Measurements from ENCODE around the gene SFRP4.

The SFRP4 gene

GRCh38 chr7:37952240-37952639 lies 35.6 kb upstream of the SFRP4 start:
- H3F3A ChIP-seq (ENCODE audit: control insufficient read depth, insufficient read depth), result no peaks in the 10 kb centered on the region
- no peaks in the 10 kb centered on the region for H3K9me2 ChIP-seq (replicated peaks; ENCODE audit: control insufficient read depth, low read length)
- H3K9me3 ChIP-seq (ENCODE audit: control insufficient read depth, insufficient read depth, low read length), result no peaks in the 10 kb centered on the region
- no peak for TF ChIP-seq EZH2phosphoT487 (IDR thresholded peaks at IDR 0.05; ENCODE audit: borderline replicate concordance, low read length)
- no peak for TF ChIP-seq CTCF (IDR thresholded peaks at IDR 0.05; ENCODE audit: low read depth, low read length, poor library complexity, severe bottlenecking)
- H3K4me2 ChIP-seq (ENCODE audit: low read length), result no peak overlapping the region
- H3K4me1 ChIP-seq (ENCODE audit: control insufficient read depth, low read length), result no peaks in the 10 kb centered on the region
- H3K36me3 ChIP-seq (ENCODE audit: control insufficient read depth, low read length), result no peaks in the 10 kb centered on the region
- H3K27me3 ChIP-seq (ENCODE audit: control insufficient read depth, low read length), result no peaks in the 10 kb centered on the region
- H3K79me2 ChIP-seq (ENCODE audit: control insufficient read depth, low read length), result no peaks in the 10 kb centered on the region
- no peaks in the 10 kb centered on the region for H4K20me1 ChIP-seq (ENCODE audit: control insufficient read depth, insufficient read depth, low read depth, low read length)
- H3K27ac ChIP-seq (ENCODE audit: low read depth, low read length), result no peak overlapping the region
- no peak overlapping the region for H3K4me3 ChIP-seq (ENCODE audit: low read length)

GRCh38 chr7:37947941-37948210 lies 31.3 kb upstream of the SFRP4 start:
- Histone ChIP-seq H3K4me1 (ENCODE audit: control insufficient read depth, low read length) (no peaks in the 10 kb centered on the region), H3K4me3 (ENCODE audit: low read length) (no peak overlapping the region), H3K36me3 (ENCODE audit: control insufficient read depth, low read length) (no peaks in the 10 kb centered on the region), H3K4me2 (ENCODE audit: low read length) (no peak overlapping the region), H3K9me3 (ENCODE audit: control insufficient read depth, insufficient read depth, low read length) (no peaks in the 10 kb centered on the region), H3K27ac (ENCODE audit: low read depth, low read length) (no peak overlapping the region), H3K79me2 (ENCODE audit: control insufficient read depth, low read length) (no peaks in the 10 kb centered on the region), H4K20me1 (ENCODE audit: control insufficient read depth, insufficient read depth, low read depth, low read length) (no peaks in the 10 kb centered on the region), H3K27me3 (ENCODE audit: control insufficient read depth, low read length) (no peaks in the 10 kb centered on the region), H3K9me2 (replicated peaks; ENCODE audit: control insufficient read depth, low read length) (no peaks in the 10 kb centered on the region), H3F3A (ENCODE audit: control insufficient read depth, insufficient read depth) (no peaks in the 10 kb centered on the region)
- TF ChIP-seq CTCF (IDR thresholded peaks at IDR 0.05; ENCODE audit: low read depth, low read length, poor library complexity, severe bottlenecking) (no peak), EZH2phosphoT487 (IDR thresholded peaks at IDR 0.05; ENCODE audit: borderline replicate concordance, low read length) (no peak)

GRCh38 chr7:37947138-37947940 lies 30.7 kb upstream of the SFRP4 start:
- no peak overlapping the region for H3K4me2 ChIP-seq (ENCODE audit: low read length)
- H3K9me3 ChIP-seq (ENCODE audit: control insufficient read depth, insufficient read depth, low read length), result no peaks in the 10 kb centered on the region
- no peaks in the 10 kb centered on the region for H3K27me3 ChIP-seq (ENCODE audit: control insufficient read depth, low read length)
- no peak overlapping the region for H3K4me3 ChIP-seq (ENCODE audit: low read length)
- H3K4me1 ChIP-seq (ENCODE audit: control insufficient read depth, low read length), result no peaks in the 10 kb centered on the region
- no peaks in the 10 kb centered on the region for H3K36me3 ChIP-seq (ENCODE audit: control insufficient read depth, low read length)
- H3K79me2 ChIP-seq (ENCODE audit: control insufficient read depth, low read length), result no peaks in the 10 kb centered on the region
- no peaks in the 10 kb centered on the region for H3F3A ChIP-seq (ENCODE audit: control insufficient read depth, insufficient read depth)
- H3K27ac ChIP-seq (ENCODE audit: low read depth, low read length), result no peak overlapping the region
- no peaks in the 10 kb centered on the region for H4K20me1 ChIP-seq (ENCODE audit: control insufficient read depth, insufficient read depth, low read depth, low read length)
- no peaks in the 10 kb centered on the region for H3K9me2 ChIP-seq (replicated peaks; ENCODE audit: control insufficient read depth, low read length)
- no peak for TF ChIP-seq CTCF (IDR thresholded peaks at IDR 0.05; ENCODE audit: low read depth, low read length, poor library complexity, severe bottlenecking)
- no peak for TF ChIP-seq EZH2phosphoT487 (IDR thresholded peaks at IDR 0.05; ENCODE audit: borderline replicate concordance, low read length)

Measured in DOHH2 (cell line).